ENCODE measurements around the gene GRK5. TPM values are rescaled to one million over a fixed set of nuclear protein-coding genes. Genes with fewer than 3 reads are reported as not detected.

Gene GRK5
- total RNA-seq, 1 donor, result 20.5 TPM

- TF ChIP-seq CTCF (IDR thresholded peaks at IDR 0.05; ENCODE audit: insufficient read depth, low read length), result no peak
- DNase-seq (ENCODE audit: low read depth), result no peak
Measured at GRCh38 chr10:119407254-119407777, 199.9 kb downstream of the GRK5 start.

GRCh38 chr10:119408072-119408471 is 200.7 kb downstream of the GRK5 start:
- no peak for DNase-seq (ENCODE audit: low read depth)
- no peak for TF ChIP-seq CTCF (IDR thresholded peaks at IDR 0.05; ENCODE audit: insufficient read depth, low read length)
- no peak overlapping the region for H3K4me3 ChIP-seq (ENCODE audit: low read depth, low read length)

More at GRCh38 chr10:119407254-119407777, 199.9 kb downstream of the GRK5 start:
- H3K4me3 ChIP-seq (ENCODE audit: low read depth, low read length), result no peak overlapping the region

GRCh38 chr10:119408969-119409371 is 201.6 kb downstream of the GRK5 start:
- H3K4me3 ChIP-seq (ENCODE audit: low read depth, low read length), result no peak overlapping the region
- no peak for DNase-seq (ENCODE audit: low read depth)
- TF ChIP-seq CTCF (IDR thresholded peaks at IDR 0.05; ENCODE audit: insufficient read depth, low read length), result no peak

- no peak for TF ChIP-seq CTCF (IDR thresholded peaks at IDR 0.05; ENCODE audit: insufficient read depth, low read length)
- DNase-seq (ENCODE audit: low read depth), result no peak
- no peak overlapping the region for H3K4me3 ChIP-seq (ENCODE audit: low read depth, low read length)
Measured at GRCh38 chr10:119409385-119409784, 202.0 kb downstream of the GRK5 start.

GRCh38 chr10:119409906-119410305 is 202.5 kb downstream of the GRK5 start:
- no peak for DNase-seq (ENCODE audit: low read depth)
- no peak for TF ChIP-seq CTCF (IDR thresholded peaks at IDR 0.05; ENCODE audit: insufficient read depth, low read length)
- H3K4me3 ChIP-seq (ENCODE audit: low read depth, low read length), result no peak overlapping the region

- no peak for DNase-seq (ENCODE audit: low read depth)
- no peak overlapping the region for H3K4me3 ChIP-seq (ENCODE audit: low read depth, low read length)
- no peak for TF ChIP-seq CTCF (IDR thresholded peaks at IDR 0.05; ENCODE audit: insufficient read depth, low read length)
Measured at GRCh38 chr10:119410361-119411116, 203.2 kb downstream of the GRK5 start.

Measured in fibroblast of the aortic adventitia (primary cell).